SK-N-SH (cell line): ENCODE measurements around the gene EML1. TPM values are rescaled to one million over a fixed set of nuclear protein-coding genes. Genes with fewer than 3 reads are reported as not detected.

Source experiments
- CTCF ChIA-PET: fragments of 300-600, 350-600 bp; formaldehyde crosslinking; extraction: SDS; loops from one replicate; lab custom pipeline; 2021; lab: Yijun Ruan, JAX
- POLR2A ChIA-PET: fragments of 350-600 bp; sonication (Branson Sonifier 250); formaldehyde crosslinking; extraction: SDS; loops from one replicate; lab custom pipeline; 2020; ENCODE audit warnings: antibody characterized with exemption, inconsistent platforms; lab: Yijun Ruan, JAX
- DNase-seq: peaks from one replicate; pipeline ENCODE4 v3.0.0; 2012
- H2AFZ ChIP-seq: fragments of 200-600 bp; sonication (generic); 2 replicates; pipeline ENCODE4 v1.8.1; 2016; ENCODE audit warnings: antibody characterized with exemption, mild to moderate bottlenecking, low read depth
- H3F3A ChIP-seq: fragments of 200-600 bp; sonication (generic); replicated peaks from 2 replicates; pipeline ENCODE3; 2016; ENCODE audit warnings: antibody characterized with exemption, mild to moderate bottlenecking; ENCODE audit not compliant: insufficient read depth
- H3K27ac ChIP-seq, 2 experiments: fragments of 200-500 bp in 1 of 2; fragments of 200-600 bp in 1 of 2; sonication (Bioruptor generic) in 1 of 2; sonication (generic), shearing (Covaris generic) in 1 of 2; 2 replicates each; pipeline versions ENCODE4 v1.5.1 to v1.6.1; 2014 to 2016; ENCODE audit warnings: low read depth in 2 of 2, inconsistent platforms in 1 of 2, low read length in 1 of 2, mild to moderate bottlenecking in 1 of 2, mixed read lengths in 1 of 2
- H3K27me3 ChIP-seq: fragments of 200-600 bp; sonication (generic), shearing (Covaris generic); 2 replicates; pipeline ENCODE4 v1.6.1; 2016; ENCODE audit warnings: mixed run types; ENCODE audit not compliant: insufficient read depth
- H3K36me3 ChIP-seq, 2 experiments: fragments of 200-500 bp in 1 of 2; fragments of 200-600 bp in 1 of 2; sonication (Bioruptor generic) in 1 of 2; sonication (generic) in 1 of 2; replicated peaks in 1 of 2; 2 replicates each; pipeline versions ENCODE3 to v1.5.1; 2014 to 2016; ENCODE audit warnings: low read length in 1 of 2, mild to moderate bottlenecking in 1 of 2; ENCODE audit not compliant: insufficient read depth in 2 of 2, control insufficient read depth in 1 of 2
- H3K4me1 ChIP-seq, 2 experiments: fragments of 200-500 bp in 1 of 2; fragments of 200-600 bp in 1 of 2; sonication (Bioruptor generic) in 1 of 2; sonication (generic), shearing (Covaris generic) in 1 of 2; 2 replicates each; pipeline versions ENCODE4 v1.5.1 to v1.6.1; 2014 to 2016; ENCODE audit warnings: low read depth in 1 of 2, low read length in 1 of 2, mixed run types in 1 of 2; ENCODE audit not compliant: insufficient read depth in 2 of 2, control insufficient read depth in 1 of 2
- H3K4me2 ChIP-seq: fragments of 200-600 bp; sonication (generic), shearing (Covaris generic); 2 replicates; pipeline ENCODE4 v1.6.1; 2017; ENCODE audit warnings: mixed run types
- H3K4me3 ChIP-seq, 2 experiments: fragments of 200-500 bp in 1 of 2; fragments of 200-600 bp in 1 of 2; sonication (Bioruptor generic) in 1 of 2; sonication (generic), shearing (Covaris generic) in 1 of 2; 2 replicates each; pipeline versions ENCODE4 v1.5.1 to v1.8.1; 2014 to 2016; ENCODE audit warnings: low read depth in 2 of 2, inconsistent platforms in 1 of 2, low read length in 1 of 2, mild to moderate bottlenecking in 1 of 2, mixed read lengths in 1 of 2, moderate library complexity in 1 of 2
- H3K79me2 ChIP-seq: fragments of 200-600 bp; sonication (generic); 2 replicates; pipeline ENCODE4 v1.8.1; 2017; ENCODE audit warnings: mild to moderate bottlenecking; ENCODE audit not compliant: insufficient read depth
- H3K9ac ChIP-seq: fragments of 200-600 bp; sonication (generic); 2 replicates; pipeline ENCODE4 v1.6.1; 2017; ENCODE audit warnings: mixed run types
- H3K9me2 ChIP-seq: fragments of 200-600 bp; sonication (generic); 2 replicates; pipeline ENCODE4 v1.6.1; 2017; ENCODE audit warnings: mixed run types
- H3K9me3 ChIP-seq: fragments of 200-600 bp; sonication (generic); 2 replicates; pipeline ENCODE4 v1.6.1; 2017; ENCODE audit warnings: mixed run types, mild to moderate bottlenecking, moderate library complexity
- H4K20me1 ChIP-seq: fragments of 200-600 bp; sonication (generic); 2 replicates; pipeline ENCODE4 v1.6.1; 2017; ENCODE audit warnings: mild to moderate bottlenecking, mixed run types; ENCODE audit not compliant: insufficient read depth
- ELF1 ChIP-seq: IDR thresholded peaks from 2 replicates; pipeline ENCODE4 v1.4.0; 2012
- FOXJ3 ChIP-seq: sonication (generic); formaldehyde crosslinking; IDR thresholded peaks from 2 replicates; pipeline ENCODE4 v1.5.1; 2020; ENCODE audit warnings: mild to moderate bottlenecking, missing genetic modification reagents
- FOXM1 ChIP-seq: IDR thresholded peaks from 2 replicates; pipeline ENCODE4 v1.4.0; 2012; ENCODE audit warnings: low read depth, mild to moderate bottlenecking
- GATA2 ChIP-seq: sonication (generic); formaldehyde crosslinking; IDR thresholded peaks from 2 replicates; pipeline ENCODE4 v1.5.0; 2020; ENCODE audit warnings: mild to moderate bottlenecking, missing genetic modification reagents
- IRF3 ChIP-seq: fragments of 150-350 bp; IDR thresholded peaks from 2 replicates; pipeline ENCODE4 v1.6.1; 2016; ENCODE audit warnings: mild to moderate bottlenecking, low read depth, low read length
- NFIC ChIP-seq: IDR thresholded peaks from 2 replicates; pipeline ENCODE4 v1.4.0; 2012; ENCODE audit warnings: borderline replicate concordance
- RAD21 ChIP-seq: IDR thresholded peaks from 2 replicates; pipeline ENCODE4 v1.6.1; 2012; ENCODE audit warnings: mild to moderate bottlenecking, low read length
- RFX5 ChIP-seq: IDR thresholded peaks from 2 replicates; pipeline ENCODE4 v1.6.1; 2012; ENCODE audit warnings: mild to moderate bottlenecking, improper control_type of control experiment, low read length
- RXRA ChIP-seq: IDR thresholded peaks from 2 replicates; pipeline ENCODE4 v1.4.0; 2012; ENCODE audit warnings: low read depth, mild to moderate bottlenecking, borderline replicate concordance
- TAF1 ChIP-seq: IDR thresholded peaks from 2 replicates; pipeline ENCODE4 v1.6.1; 2012; ENCODE audit warnings: low read depth, mild to moderate bottlenecking, low read length, moderate library complexity, borderline replicate concordance
- WGBS: methylation state at CpG from one replicate; pipeline ENCODE4 v1.1.6; 2017; ENCODE audit warnings: low lambda C conversion rate; 5-methylcytosine and 5-hydroxymethylcytosine counted together
- polyA plus RNA-seq, 3 experiments: library from polyadenylated mRNA; depleted of rRNA; stranded (reverse); fragments of >200 nt; gene quantifications; 2 replicates each; pipeline ENCODE4 v1.2.3, GENCODE V29; 2012

EML1 gene
- polyA plus RNA-seq, 1 of the 3 experiments (the other 2 are of a cell fraction), result 6.3 TPM

DNA sequence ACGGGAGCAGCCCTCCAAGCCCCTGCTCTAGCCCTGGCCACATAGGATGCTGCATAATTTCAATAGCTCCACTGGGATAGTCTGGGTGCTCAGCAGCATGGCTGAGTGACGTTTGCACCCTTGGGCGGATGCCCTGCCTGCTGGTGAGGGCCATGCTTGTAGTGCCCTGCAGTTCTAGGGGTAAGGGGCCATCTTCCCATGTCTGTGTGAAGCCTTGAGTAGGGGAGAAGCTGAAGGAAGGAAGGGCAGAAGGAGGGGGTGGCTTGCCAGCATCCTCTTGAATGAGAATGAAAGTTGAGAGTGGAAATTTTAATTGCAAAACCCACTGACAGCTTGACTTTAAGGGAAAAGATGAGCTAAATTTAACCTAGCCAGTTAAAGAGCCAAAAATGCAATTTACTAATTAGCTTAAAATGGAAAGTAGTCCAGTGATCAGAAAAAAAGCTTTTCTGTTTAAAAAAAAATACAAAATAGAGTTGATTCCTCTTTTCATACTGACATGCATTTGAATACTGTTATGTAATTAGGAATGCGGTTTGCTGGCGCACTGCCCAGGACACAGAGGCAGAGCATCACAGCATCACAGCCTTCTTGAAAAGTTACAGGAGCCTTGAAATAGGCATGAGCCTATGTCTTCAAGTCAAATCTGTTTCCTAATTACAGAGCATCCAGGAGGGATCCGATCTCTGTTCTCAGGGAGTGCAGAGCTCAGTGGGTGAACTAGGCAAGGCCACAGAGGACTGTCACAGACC lies 18.5 kb upstream of the EML1 start:
- no peak overlapping the region for H3K4me3 ChIP-seq
- H3K9me3 ChIP-seq, result peaks cover 10% of the 10 kb centered on the region; the same call in 1 of the 2 replicates
- H3K9ac ChIP-seq, result no peak overlapping the region
- no peak for DNase-seq
- ChIA-PET CTCF (interaction anchor here (0.7 to 4.8 kb wide), 6 partner anchors 22 to 100 kb away, joined by 3 to 28 read pairs (median 3); no protein-coding TSS in a partner anchor), POLR2A (interaction anchor here (1.6 kb wide), 1 partner anchor 15 kb away, joined by 3 read pairs; no protein-coding TSS in a partner anchor)
- H3K27me3 ChIP-seq, result no peaks in the 10 kb centered on the region
- no peak overlapping the region for H3K4me2 ChIP-seq
- H3F3A ChIP-seq, result peaks cover 4% of the 10 kb centered on the region
- no peaks in the 10 kb centered on the region for H3K79me2 ChIP-seq
- no peaks in the 10 kb centered on the region for H3K36me3 ChIP-seq
- H3K27ac ChIP-seq, result peak overlapping the region in 1 of 2 experiments; percentile 18; a peak in 2 of 4 replicates
- H2AFZ ChIP-seq, result no peak overlapping the region
- H3K4me1 ChIP-seq, result peaks cover 0 to 29% of the 10 kb centered on the region in 2 experiments; a peak in 2 of 4 replicates
- no peaks in the 10 kb centered on the region for H4K20me1 ChIP-seq
- TF ChIP-seq GATA2 (CRISPR knock-in tag), result no peak
- TF ChIP-seq NFIC, result peak; percentile 56; the same call in 1 of the 2 replicates
- H3K9me2 ChIP-seq, result no peaks in the 10 kb centered on the region
- WGBS, result 55% methylated on average over 6 of the region's 6 CpGs

GRCh38 chr14:99775351-99775750 lies 17.9 kb upstream of the EML1 start:
- Histone ChIP-seq H3K9me3 (peaks cover 10% of the 10 kb centered on the region; the same call in 1 of the 2 replicates), H4K20me1 (no peaks in the 10 kb centered on the region), H3F3A (peaks cover 4% of the 10 kb centered on the region), H3K4me1 (peaks cover 0 to 29% of the 10 kb centered on the region in 2 experiments; a peak in 2 of 4 replicates), H3K9me2 (no peaks in the 10 kb centered on the region), H3K27me3 (no peaks in the 10 kb centered on the region), H3K4me3 (no peak overlapping the region), H3K9ac (no peak overlapping the region), H3K4me2 (no peak overlapping the region), H3K36me3 (no peaks in the 10 kb centered on the region), H3K27ac (no peak overlapping the region), H3K79me2 (no peaks in the 10 kb centered on the region), H2AFZ (no peak overlapping the region)
- ChIA-PET CTCF (interaction anchor here (0.6 to 4.8 kb wide), 5 partner anchors 24 to 117 kb away, joined by 3 to 28 read pairs (median 3); no protein-coding TSS in a partner anchor), POLR2A (no interaction called here)
- 76% methylated on average over 8 of the region's 9 CpGs for WGBS
- peak; percentile 51 for DNase-seq
- TF ChIP-seq IRF3 (no peak), GATA2 (CRISPR knock-in tag) (peak; percentile 20; the same call in 1 of the 2 replicates)

GRCh38 chr14:99777951-99778350 lies 15.3 kb upstream of the EML1 start:
- CTCF ChIA-PET, result interaction anchor here (4.8 kb wide), 1 partner anchor 47 kb away, joined by 28 read pairs; no protein-coding TSS in a partner anchor

More at GRCh38 chr14:99777951-99778350, 15.3 kb upstream of the EML1 start:
- H3K79me2 ChIP-seq, result no peaks in the 10 kb centered on the region
- no peak overlapping the region for H3K27ac ChIP-seq
- no peak for TF ChIP-seq TAF1
- no peak for TF ChIP-seq FOXM1
- TF ChIP-seq RAD21, result no peak
- TF ChIP-seq FOXJ3 (CRISPR knock-in tag), result no peak
- no peak for TF ChIP-seq RXRA
- TF ChIP-seq ELF1, result no peak
- no peak for TF ChIP-seq RFX5
- H3K27me3 ChIP-seq, result no peaks in the 10 kb centered on the region
- POLR2A ChIA-PET, result no interaction called here
- WGBS, result 100% methylated on average over 2 of the region's 2 CpGs
- no peak for DNase-seq
- H3K9ac ChIP-seq, result no peak overlapping the region
- H4K20me1 ChIP-seq, result no peaks in the 10 kb centered on the region
- no peak overlapping the region for H3K4me2 ChIP-seq
- H2AFZ ChIP-seq, result no peak overlapping the region
- no peaks in the 10 kb centered on the region for H3K36me3 ChIP-seq
- H3K9me3 ChIP-seq, result peaks cover 10% of the 10 kb centered on the region; the same call in 1 of the 2 replicates
- H3K4me3 ChIP-seq, result no peak overlapping the region
- peaks cover 4% of the 10 kb centered on the region for H3F3A ChIP-seq
- peaks cover 0 to 26% of the 10 kb centered on the region in 2 experiments; a peak in 2 of 4 replicates for H3K4me1 ChIP-seq
- H3K9me2 ChIP-seq, result no peaks in the 10 kb centered on the region
